ENCODE measurements around the gene APOL3.

DNA sequence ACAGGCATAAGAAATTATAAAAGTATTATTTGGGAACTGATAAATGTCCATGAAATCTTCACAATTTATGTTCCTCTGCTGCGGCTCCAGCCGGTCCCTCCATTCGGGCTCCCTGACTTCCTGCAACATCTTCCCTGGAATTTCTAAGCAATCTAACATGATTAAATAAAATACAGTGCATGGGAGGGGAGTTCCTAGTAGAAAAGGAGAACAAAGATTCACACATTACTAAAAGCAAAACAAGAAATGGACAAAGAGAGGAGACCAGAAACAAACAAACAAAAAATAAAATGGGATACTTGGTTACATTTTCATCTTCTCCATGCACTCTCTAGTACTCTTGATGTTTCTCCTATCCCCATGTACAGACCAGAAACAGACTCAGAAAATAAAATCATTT, 49.7 kb upstream of the APOL3 start:
- TF ChIP-seq, protein P1, sequence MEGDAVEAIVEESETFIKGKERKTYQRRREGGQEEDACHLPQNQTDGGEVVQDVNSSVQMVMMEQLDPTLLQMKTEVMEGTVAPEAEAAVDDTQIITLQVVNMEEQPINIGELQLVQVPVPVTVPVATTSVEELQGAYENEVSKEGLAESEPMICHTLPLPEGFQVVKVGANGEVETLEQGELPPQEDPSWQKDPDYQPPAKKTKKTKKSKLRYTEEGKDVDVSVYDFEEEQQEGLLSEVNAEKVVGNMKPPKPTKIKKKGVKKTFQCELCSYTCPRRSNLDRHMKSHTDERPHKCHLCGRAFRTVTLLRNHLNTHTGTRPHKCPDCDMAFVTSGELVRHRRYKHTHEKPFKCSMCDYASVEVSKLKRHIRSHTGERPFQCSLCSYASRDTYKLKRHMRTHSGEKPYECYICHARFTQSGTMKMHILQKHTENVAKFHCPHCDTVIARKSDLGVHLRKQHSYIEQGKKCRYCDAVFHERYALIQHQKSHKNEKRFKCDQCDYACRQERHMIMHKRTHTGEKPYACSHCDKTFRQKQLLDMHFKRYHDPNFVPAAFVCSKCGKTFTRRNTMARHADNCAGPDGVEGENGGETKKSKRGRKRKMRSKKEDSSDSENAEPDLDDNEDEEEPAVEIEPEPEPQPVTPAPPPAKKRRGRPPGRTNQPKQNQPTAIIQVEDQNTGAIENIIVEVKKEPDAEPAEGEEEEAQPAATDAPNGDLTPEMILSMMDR (conservative IDR thresholded peaks at IDR 0.05; ENCODE audit: low read depth, low read length) = no peak
- no peak for TF ChIP-seq EZH2 (IDR thresholded peaks at IDR 0.05; ENCODE audit: borderline replicate concordance, low read depth, low read length, poor library complexity, severe bottlenecking)
